ENCODE data around the gene GALR1. TPM values are rescaled to one million over a fixed set of nuclear protein-coding genes. Genes with fewer than 3 reads are reported as not detected.
A peak's percentile ranks its signal among the peaks of the same experiment; 100 is the strongest.

GALR1 gene
- total RNA-seq, 1 experiment from 2014 or later = not detected

DNA sequence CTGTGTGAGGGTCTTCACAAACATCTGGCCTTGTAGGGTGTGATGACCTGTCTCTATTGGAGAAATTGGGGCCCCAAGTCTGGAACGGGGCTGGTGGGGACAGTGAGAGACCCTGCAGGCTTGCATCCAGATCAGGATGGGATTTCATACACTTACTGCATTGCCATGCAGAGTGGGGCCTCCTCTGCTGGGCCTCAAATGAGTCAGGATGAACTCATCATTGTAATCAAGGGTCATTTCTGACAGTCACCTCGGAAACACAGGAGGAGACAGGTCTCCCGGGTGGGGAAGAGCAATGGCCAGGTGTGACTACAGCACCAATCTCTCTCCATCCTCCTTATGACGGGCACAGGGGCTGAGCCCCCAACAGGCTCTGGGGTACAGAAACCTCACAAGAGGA lies 48.1 kb upstream of the GALR1 start:
- DNase-seq (ENCODE audit: low read depth, low spot score) (no peak), ATAC-seq (peak; percentile 55)
- ChIA-PET CTCF (interaction anchor here (1.8 kb wide), 1 partner anchor 10 kb away, joined by 9 read pairs; no protein-coding TSS in a partner anchor), POLR2A (no interaction called here), RAD21 (ENCODE audit: low non-redundant PET in 1 of 2, low total read pairs in 2 of 2, uncharacterized antibody in 2 of 2, unreplicated experiment in 2 of 2) (no interaction called here)
- no peaks in the 10 kb centered on the region for H3K36me3 ChIP-seq (ENCODE audit: control insufficient read depth in 1 of 2, insufficient read depth in 2 of 2, low read length in 2 of 2)
- H3K4me3 ChIP-seq (replicated peaks in 1 of 2; ENCODE audit: low read depth in 1 of 2, low read length in 2 of 2) = peak overlapping the region in 1 of 2 experiments; percentile 25; a peak in 2 of 4 replicates
- no peaks in the 10 kb centered on the region for H3K9me3 ChIP-seq (ENCODE audit: control insufficient read depth in 1 of 2, insufficient read depth in 1 of 2, low read depth in 1 of 2, low read length in 2 of 2)
- no peaks in the 10 kb centered on the region for H4K20me1 ChIP-seq (ENCODE audit: insufficient read depth)
- no peaks in the 10 kb centered on the region for H3K9me2 ChIP-seq (ENCODE audit: insufficient read depth)
- H3K79me2 ChIP-seq (ENCODE audit: insufficient read depth, low read length) = no peaks in the 10 kb centered on the region
- TF ChIP-seq SRF (IDR thresholded peaks at IDR 0.05; ENCODE audit: low read depth) (0 out of 2 replicates have a peak, but pooled peaks have one; percentile 32), SP1 (IDR thresholded peaks at IDR 0.05; ENCODE audit: low read depth) (peak; percentile 51; the same call in 1 of the 2 replicates), RAD21 (IDR thresholded peaks at IDR 0.05; ENCODE audit: low read depth) (no peak), ZFX (IDR thresholded peaks at IDR 0.05) (no peak), ELF1 (IDR thresholded peaks at IDR 0.05; ENCODE audit: borderline replicate concordance, low read depth) (no peak), CBX3 (IDR thresholded peaks at IDR 0.05; ENCODE audit: low read depth) (0 out of 2 replicates have a peak, but pooled peaks have one; percentile 33), FOSL1 (IDR thresholded peaks at IDR 0.05; ENCODE audit: low read depth) (peak; percentile 83), JUND (IDR thresholded peaks at IDR 0.05) (peak; percentile 53), POLR2AphosphoS5 (IDR thresholded peaks at IDR 0.05; ENCODE audit: low read depth, low read length) (no peak), EZH2phosphoT487 (IDR thresholded peaks at IDR 0.05; ENCODE audit: borderline replicate concordance) (no peak)
- TF ChIP-seq, protein P1, sequence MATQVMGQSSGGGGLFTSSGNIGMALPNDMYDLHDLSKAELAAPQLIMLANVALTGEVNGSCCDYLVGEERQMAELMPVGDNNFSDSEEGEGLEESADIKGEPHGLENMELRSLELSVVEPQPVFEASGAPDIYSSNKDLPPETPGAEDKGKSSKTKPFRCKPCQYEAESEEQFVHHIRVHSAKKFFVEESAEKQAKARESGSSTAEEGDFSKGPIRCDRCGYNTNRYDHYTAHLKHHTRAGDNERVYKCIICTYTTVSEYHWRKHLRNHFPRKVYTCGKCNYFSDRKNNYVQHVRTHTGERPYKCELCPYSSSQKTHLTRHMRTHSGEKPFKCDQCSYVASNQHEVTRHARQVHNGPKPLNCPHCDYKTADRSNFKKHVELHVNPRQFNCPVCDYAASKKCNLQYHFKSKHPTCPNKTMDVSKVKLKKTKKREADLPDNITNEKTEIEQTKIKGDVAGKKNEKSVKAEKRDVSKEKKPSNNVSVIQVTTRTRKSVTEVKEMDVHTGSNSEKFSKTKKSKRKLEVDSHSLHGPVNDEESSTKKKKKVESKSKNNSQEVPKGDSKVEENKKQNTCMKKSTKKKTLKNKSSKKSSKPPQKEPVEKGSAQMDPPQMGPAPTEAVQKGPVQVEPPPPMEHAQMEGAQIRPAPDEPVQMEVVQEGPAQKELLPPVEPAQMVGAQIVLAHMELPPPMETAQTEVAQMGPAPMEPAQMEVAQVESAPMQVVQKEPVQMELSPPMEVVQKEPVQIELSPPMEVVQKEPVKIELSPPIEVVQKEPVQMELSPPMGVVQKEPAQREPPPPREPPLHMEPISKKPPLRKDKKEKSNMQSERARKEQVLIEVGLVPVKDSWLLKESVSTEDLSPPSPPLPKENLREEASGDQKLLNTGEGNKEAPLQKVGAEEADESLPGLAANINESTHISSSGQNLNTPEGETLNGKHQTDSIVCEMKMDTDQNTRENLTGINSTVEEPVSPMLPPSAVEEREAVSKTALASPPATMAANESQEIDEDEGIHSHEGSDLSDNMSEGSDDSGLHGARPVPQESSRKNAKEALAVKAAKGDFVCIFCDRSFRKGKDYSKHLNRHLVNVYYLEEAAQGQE (IDR thresholded peaks at IDR 0.05; ENCODE audit: low read depth) = no peak
- TF ChIP-seq, protein P2, sequence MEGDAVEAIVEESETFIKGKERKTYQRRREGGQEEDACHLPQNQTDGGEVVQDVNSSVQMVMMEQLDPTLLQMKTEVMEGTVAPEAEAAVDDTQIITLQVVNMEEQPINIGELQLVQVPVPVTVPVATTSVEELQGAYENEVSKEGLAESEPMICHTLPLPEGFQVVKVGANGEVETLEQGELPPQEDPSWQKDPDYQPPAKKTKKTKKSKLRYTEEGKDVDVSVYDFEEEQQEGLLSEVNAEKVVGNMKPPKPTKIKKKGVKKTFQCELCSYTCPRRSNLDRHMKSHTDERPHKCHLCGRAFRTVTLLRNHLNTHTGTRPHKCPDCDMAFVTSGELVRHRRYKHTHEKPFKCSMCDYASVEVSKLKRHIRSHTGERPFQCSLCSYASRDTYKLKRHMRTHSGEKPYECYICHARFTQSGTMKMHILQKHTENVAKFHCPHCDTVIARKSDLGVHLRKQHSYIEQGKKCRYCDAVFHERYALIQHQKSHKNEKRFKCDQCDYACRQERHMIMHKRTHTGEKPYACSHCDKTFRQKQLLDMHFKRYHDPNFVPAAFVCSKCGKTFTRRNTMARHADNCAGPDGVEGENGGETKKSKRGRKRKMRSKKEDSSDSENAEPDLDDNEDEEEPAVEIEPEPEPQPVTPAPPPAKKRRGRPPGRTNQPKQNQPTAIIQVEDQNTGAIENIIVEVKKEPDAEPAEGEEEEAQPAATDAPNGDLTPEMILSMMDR (IDR thresholded peaks at IDR 0.05 in 2 of 3, conservative IDR thresholded peaks at IDR 0.05 in 1 of 3; ENCODE audit: borderline replicate concordance in 1 of 3, insufficient read depth in 1 of 3, low read depth in 2 of 3, low read length in 2 of 3) = no peak
- no peak overlapping the region for H3K27ac ChIP-seq (ENCODE audit: low read depth, low read length)
- H3K4me1 ChIP-seq (ENCODE audit: control insufficient read depth in 1 of 2, insufficient read depth in 2 of 2, low read length in 2 of 2) = peaks cover 0 to 9% of the 10 kb centered on the region in 2 experiments; a peak in 2 of 4 replicates
- H3K9ac ChIP-seq (ENCODE audit: low read length) = no peak overlapping the region
- no TSS peak for BruUV-seq (replicated peaks)
- no peak overlapping the region for H2AFZ ChIP-seq (ENCODE audit: low read depth, low read length, poor library complexity, severe bottlenecking)
- peak overlapping the region; percentile 56 for H3K4me2 ChIP-seq (ENCODE audit: low read length)
- no peaks in the 10 kb centered on the region for H3K27me3 ChIP-seq (ENCODE audit: insufficient read depth, low read length)
- intact Hi-C loops (cut with micrococcal nuclease) = loop anchor here (10.0 kb wide), 1 partner anchor 397 kb away; no protein-coding TSS in a partner anchor
